Activated T-cell treated with anti-CD3 and anti-CD28 coated beads, Interleukin-2, amount 50 U/mL, for 72 hours (primary cell): ENCODE data around the gene LRRC28. TPM values are rescaled to one million over a fixed set of nuclear protein-coding genes. Genes with fewer than 3 reads are reported as not detected.

ENCODE experiments used
- ATAC-seq, 2 donors: fragments of 150-1000 bp; cut with Tn5 transposase; replicated peaks in 1 of 2; 2 replicates each; pipeline ENCODE4 v1.10.0; 2021; ENCODE audit warnings: moderate library complexity in 2 of 2, mild to moderate bottlenecking in 1 of 2
- DNase-seq, 2 donors: peaks; one replicate each; pipeline ENCODE4 v3.0.0; 2021 to 2022; ENCODE audit warnings: mixed read lengths in 1 of 2
- H3K27ac Mint-ChIP-seq: one replicate; pipeline ENCODE4 v1.8.0; 2022; ENCODE audit warnings: mild to moderate bottlenecking, moderate library complexity, mixed read lengths
- H3K27me3 Mint-ChIP-seq: one replicate; pipeline ENCODE4 v1.8.0; 2022; ENCODE audit warnings: low read depth, mixed read lengths
- H3K36me3 Mint-ChIP-seq, 2 donors: one replicate each; pipeline ENCODE4 v1.8.0; 2022; ENCODE audit warnings: mixed read lengths in 2 of 2, mild to moderate bottlenecking in 1 of 2; ENCODE audit not compliant: insufficient read depth in 2 of 2
- H3K4me1 Mint-ChIP-seq: one replicate; pipeline ENCODE4 v1.8.0; 2022; ENCODE audit warnings: low read depth, mixed read lengths
- H3K4me3 Mint-ChIP-seq, 2 donors: one replicate each; pipeline ENCODE4 v1.8.0; 2022; ENCODE audit warnings: mild to moderate bottlenecking in 2 of 2, mixed read lengths in 2 of 2, moderate library complexity in 2 of 2
- H3K9me3 Mint-ChIP-seq, 2 donors: one replicate each; pipeline ENCODE4 v1.8.0; 2022; ENCODE audit warnings: mixed read lengths in 2 of 2
- total RNA-seq, 2 donors: library from RNA; stranded (reverse); gene quantifications; one replicate each; pipeline ENCODE4 v1.2.3, GENCODE V29; 2022

Gene LRRC28
- total RNA-seq, 2 donors from 2014 or later = 23.3 to 29.0 TPM

DNA sequence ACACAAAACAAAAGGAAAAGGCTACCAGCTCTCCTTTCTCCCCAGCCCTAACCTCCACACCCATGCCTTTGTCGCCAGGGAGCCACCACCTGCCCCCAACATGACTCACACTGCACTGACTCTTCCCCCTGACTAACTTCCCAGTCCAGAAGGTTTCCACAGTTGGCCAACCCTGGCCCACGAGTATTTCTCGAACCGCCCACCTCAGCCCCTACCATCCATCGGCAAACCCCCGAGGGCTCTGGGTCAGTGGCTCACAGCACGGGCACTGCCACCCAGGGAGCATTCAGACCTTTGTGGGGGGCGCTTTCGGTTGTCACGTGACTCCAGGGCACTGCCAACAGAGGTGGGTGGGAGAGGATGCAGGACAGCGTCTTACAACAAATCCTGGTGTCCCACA lies 152.3 kb downstream of the LRRC28 start:
- no peak for DNase-seq
- no peak overlapping the region for H3K4me3 Mint-ChIP-seq
- H3K9me3 Mint-ChIP-seq = no peaks in the 10 kb centered on the region
- H3K36me3 Mint-ChIP-seq = no peaks in the 10 kb centered on the region
- ATAC-seq = no peak
- no peak overlapping the region for H3K27ac Mint-ChIP-seq
- H3K27me3 Mint-ChIP-seq = no peaks in the 10 kb centered on the region
- no peaks in the 10 kb centered on the region for H3K4me1 Mint-ChIP-seq

- ATAC-seq (no peak), DNase-seq (no peak)
These were observed 153.2 kb downstream of the LRRC28 start for GRCh38 chr15:99404454-99404853.

DNA sequence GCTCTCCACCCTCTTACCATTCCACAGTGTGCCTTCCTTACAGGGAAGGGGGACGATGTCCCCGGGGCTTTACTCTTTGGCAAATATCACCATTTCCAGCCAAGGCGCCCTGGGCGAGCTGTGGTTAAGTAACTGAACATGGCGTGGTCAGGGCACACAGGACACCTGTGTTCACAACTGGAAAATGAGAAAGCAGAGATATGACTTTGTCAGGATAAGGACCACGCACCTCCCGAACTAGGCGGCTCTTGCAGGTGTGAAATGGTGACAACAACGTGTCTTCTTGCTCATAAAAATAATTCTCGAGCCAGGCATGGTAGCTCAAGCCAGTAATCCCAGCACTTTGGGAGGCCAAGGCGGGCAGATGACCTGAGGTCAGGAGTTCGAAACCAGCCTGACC lies 154.8 kb downstream of the LRRC28 start:
- Mint-ChIP-seq H3K27me3 (no peaks in the 10 kb centered on the region), H3K36me3 (no peaks in the 10 kb centered on the region), H3K4me1 (peaks cover 7% of the 10 kb centered on the region), H3K4me3 (no peak overlapping the region), H3K27ac (no peak overlapping the region), H3K9me3 (no peaks in the 10 kb centered on the region)
- no peak for ATAC-seq
- DNase-seq = no peak

More at GRCh38 chr15:99404454-99404853, 153.2 kb downstream of the LRRC28 start:
- Mint-ChIP-seq H3K36me3 (no peaks in the 10 kb centered on the region), H3K9me3 (no peaks in the 10 kb centered on the region), H3K27ac (no peak overlapping the region), H3K27me3 (no peaks in the 10 kb centered on the region), H3K4me3 (no peak overlapping the region), H3K4me1 (peaks cover 7% of the 10 kb centered on the region)

- no peaks in the 10 kb centered on the region for H3K9me3 Mint-ChIP-seq
- DNase-seq = no peak
- H3K27me3 Mint-ChIP-seq = no peaks in the 10 kb centered on the region
- H3K36me3 Mint-ChIP-seq = no peaks in the 10 kb centered on the region
- peaks cover 7% of the 10 kb centered on the region for H3K4me1 Mint-ChIP-seq
- H3K27ac Mint-ChIP-seq = no peak overlapping the region
- no peak for ATAC-seq
- no peak overlapping the region for H3K4me3 Mint-ChIP-seq
These were observed 155.6 kb downstream of the LRRC28 start for GRCh38 chr15:99406716-99407487.

GRCh38 chr15:99407716-99408115 lies 156.4 kb downstream of the LRRC28 start:
- Mint-ChIP-seq H3K27ac (no peak overlapping the region), H3K36me3 (no peaks in the 10 kb centered on the region), H3K9me3 (no peaks in the 10 kb centered on the region), H3K27me3 (no peaks in the 10 kb centered on the region), H3K4me3 (no peak overlapping the region), H3K4me1 (peaks cover 7% of the 10 kb centered on the region)
- DNase-seq (no peak), ATAC-seq (no peak)

- H3K9me3 Mint-ChIP-seq = no peaks in the 10 kb centered on the region
- ATAC-seq = no peak
- peaks cover 7% of the 10 kb centered on the region for H3K4me1 Mint-ChIP-seq
- no peaks in the 10 kb centered on the region for H3K36me3 Mint-ChIP-seq
- no peak for DNase-seq
- H3K27ac Mint-ChIP-seq = no peak overlapping the region
- H3K4me3 Mint-ChIP-seq = no peak overlapping the region
- H3K27me3 Mint-ChIP-seq = no peaks in the 10 kb centered on the region
These were observed 157.2 kb downstream of the LRRC28 start for GRCh38 chr15:99408236-99409096.

DNA sequence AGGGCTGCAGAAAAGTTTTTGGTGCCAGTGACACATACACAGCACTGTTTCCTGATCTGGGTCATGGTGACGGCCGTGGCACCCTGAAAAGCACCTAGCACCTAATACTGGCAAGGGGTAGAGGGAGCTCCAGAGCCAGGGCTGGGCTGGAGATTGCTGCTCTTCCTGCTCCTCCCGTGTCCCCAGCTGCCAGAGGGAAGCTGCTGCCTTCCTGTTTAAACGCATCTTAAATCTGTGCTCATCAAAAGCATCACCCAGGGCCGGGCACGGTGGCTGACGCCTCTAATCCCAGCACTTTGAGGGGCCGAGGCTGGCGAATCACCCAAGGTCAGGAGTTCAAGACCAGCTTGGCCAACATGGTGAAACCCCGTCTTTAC lies 157.8 kb downstream of the LRRC28 start:
- H3K27ac Mint-ChIP-seq = no peak overlapping the region
- no peaks in the 10 kb centered on the region for H3K27me3 Mint-ChIP-seq
- no peak for DNase-seq
- H3K36me3 Mint-ChIP-seq = no peaks in the 10 kb centered on the region
- peak in 1 of 2 donors; percentile 51 for ATAC-seq
- no peak overlapping the region for H3K4me3 Mint-ChIP-seq
- H3K9me3 Mint-ChIP-seq = no peaks in the 10 kb centered on the region
- H3K4me1 Mint-ChIP-seq = peaks cover 7% of the 10 kb centered on the region

DNA sequence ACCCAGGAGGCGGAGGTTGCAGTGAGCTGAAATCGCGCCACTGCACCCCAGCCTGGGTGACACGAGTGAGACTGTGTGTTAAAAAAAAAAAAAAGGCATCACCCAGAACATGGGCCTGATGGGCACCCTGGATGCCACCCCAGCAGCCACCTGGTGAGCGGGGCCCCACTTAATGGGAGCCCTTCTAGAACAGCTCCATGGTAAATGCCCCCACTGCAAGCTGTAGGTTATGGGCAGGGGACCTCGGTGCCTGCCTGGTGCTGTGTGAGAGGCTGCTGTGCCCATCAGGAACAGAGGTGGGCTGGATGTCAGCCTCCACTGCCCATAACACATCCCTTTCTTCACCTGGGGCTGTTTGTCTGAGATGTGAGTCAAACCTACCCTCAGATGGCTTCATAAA lies 158.3 kb downstream of the LRRC28 start:
- ATAC-seq = no peak
- Mint-ChIP-seq H3K27me3 (no peaks in the 10 kb centered on the region), H3K36me3 (no peaks in the 10 kb centered on the region), H3K4me1 (peaks cover 7% of the 10 kb centered on the region), H3K9me3 (no peaks in the 10 kb centered on the region), H3K27ac (no peak overlapping the region), H3K4me3 (no peak overlapping the region)
- no peak for DNase-seq

- Mint-ChIP-seq H3K9me3 (no peaks in the 10 kb centered on the region), H3K36me3 (no peaks in the 10 kb centered on the region), H3K4me1 (peaks cover 7% of the 10 kb centered on the region), H3K27me3 (no peaks in the 10 kb centered on the region), H3K27ac (no peak overlapping the region), H3K4me3 (no peak overlapping the region)
- ATAC-seq (peak in 1 of 2 donors; percentile 53), DNase-seq (no peak)
These were observed 159.2 kb downstream of the LRRC28 start for GRCh38 chr15:99410477-99410876.

- no peaks in the 10 kb centered on the region for H3K36me3 Mint-ChIP-seq
- H3K9me3 Mint-ChIP-seq = no peaks in the 10 kb centered on the region
- DNase-seq (no peak), ATAC-seq (no peak)
- no peak overlapping the region for H3K27ac Mint-ChIP-seq
- H3K4me1 Mint-ChIP-seq = peaks cover 7% of the 10 kb centered on the region
- H3K4me3 Mint-ChIP-seq = no peak overlapping the region
- no peaks in the 10 kb centered on the region for H3K27me3 Mint-ChIP-seq
These were observed 160.0 kb downstream of the LRRC28 start for GRCh38 chr15:99411234-99411633.

- no peak for ATAC-seq
- Mint-ChIP-seq H3K27me3 (no peaks in the 10 kb centered on the region), H3K36me3 (no peaks in the 10 kb centered on the region), H3K27ac (no peak overlapping the region), H3K4me1 (peaks cover 7% of the 10 kb centered on the region), H3K4me3 (no peak overlapping the region), H3K9me3 (no peaks in the 10 kb centered on the region)
- no peak for DNase-seq
These were observed 160.8 kb downstream of the LRRC28 start for GRCh38 chr15:99412082-99412481.

GRCh38 chr15:99412626-99413025 lies 161.3 kb downstream of the LRRC28 start:
- Mint-ChIP-seq H3K4me1 (peaks cover 7% of the 10 kb centered on the region), H3K9me3 (no peaks in the 10 kb centered on the region), H3K27me3 (no peaks in the 10 kb centered on the region), H3K36me3 (no peaks in the 10 kb centered on the region), H3K4me3 (no peak overlapping the region), H3K27ac (no peak overlapping the region)
- no peak for DNase-seq
- ATAC-seq = no peak

GRCh38 chr15:99413955-99414754 lies 162.9 kb downstream of the LRRC28 start:
- peaks cover 0 to 3% of the 10 kb centered on the region in 2 donors for H3K9me3 Mint-ChIP-seq
- no peak overlapping the region for H3K27ac Mint-ChIP-seq
- no peak for ATAC-seq
- no peak overlapping the region for H3K4me3 Mint-ChIP-seq
- peaks cover 0 to 2% of the 10 kb centered on the region in 2 donors for H3K36me3 Mint-ChIP-seq
- no peak for DNase-seq
- H3K27me3 Mint-ChIP-seq = no peaks in the 10 kb centered on the region
- peaks cover 2% of the 10 kb centered on the region for H3K4me1 Mint-ChIP-seq
